HFF-Myc (cell line): ENCODE measurements around the gene IL1A.
A peak's percentile ranks its signal among the peaks of the same experiment; 100 is the strongest.

Experiments used
- DNase-seq: peaks from one replicate; pipeline ENCODE4 v3.0.0-alpha.2; 2011; ENCODE audit warnings: low read depth; ENCODE audit errors: extremely low read depth
- H3K4me3 ChIP-seq: replicated peaks from 2 replicates; pipeline ENCODE4 v1.5.1; 2011; ENCODE audit warnings: low read depth, mild to moderate bottlenecking, control low read depth, low read length
- TF ChIP-seq, protein P1 (sequence below): IDR thresholded peaks from 2 replicates; pipeline ENCODE4 v1.5.1; 2012; ENCODE audit warnings: mild to moderate bottlenecking, low read depth, low read length, control low read depth; ENCODE audit errors: missing control alignments

Gene IL1A

DNA sequence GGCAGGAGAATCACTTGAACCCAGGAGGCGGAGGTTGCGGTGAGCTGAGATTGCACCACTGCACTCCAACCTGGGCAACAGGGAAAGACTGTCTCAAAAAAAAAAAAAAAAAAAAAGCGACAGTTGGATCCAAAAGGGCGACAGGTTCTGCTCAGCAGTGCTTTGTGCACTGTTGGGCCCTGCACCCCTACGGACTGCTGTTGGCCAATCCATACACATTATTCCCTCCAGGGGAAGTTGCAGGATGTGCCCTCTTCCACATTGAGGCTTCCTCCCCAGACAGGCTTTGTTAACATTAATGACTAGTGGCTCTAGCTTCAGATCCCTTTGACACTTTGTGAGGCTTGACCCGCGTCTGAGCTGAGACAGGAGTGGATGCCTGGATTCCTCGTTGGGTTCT is 54.1 kb downstream of the IL1A start:
- no peak for DNase-seq
- TF ChIP-seq, protein P1, sequence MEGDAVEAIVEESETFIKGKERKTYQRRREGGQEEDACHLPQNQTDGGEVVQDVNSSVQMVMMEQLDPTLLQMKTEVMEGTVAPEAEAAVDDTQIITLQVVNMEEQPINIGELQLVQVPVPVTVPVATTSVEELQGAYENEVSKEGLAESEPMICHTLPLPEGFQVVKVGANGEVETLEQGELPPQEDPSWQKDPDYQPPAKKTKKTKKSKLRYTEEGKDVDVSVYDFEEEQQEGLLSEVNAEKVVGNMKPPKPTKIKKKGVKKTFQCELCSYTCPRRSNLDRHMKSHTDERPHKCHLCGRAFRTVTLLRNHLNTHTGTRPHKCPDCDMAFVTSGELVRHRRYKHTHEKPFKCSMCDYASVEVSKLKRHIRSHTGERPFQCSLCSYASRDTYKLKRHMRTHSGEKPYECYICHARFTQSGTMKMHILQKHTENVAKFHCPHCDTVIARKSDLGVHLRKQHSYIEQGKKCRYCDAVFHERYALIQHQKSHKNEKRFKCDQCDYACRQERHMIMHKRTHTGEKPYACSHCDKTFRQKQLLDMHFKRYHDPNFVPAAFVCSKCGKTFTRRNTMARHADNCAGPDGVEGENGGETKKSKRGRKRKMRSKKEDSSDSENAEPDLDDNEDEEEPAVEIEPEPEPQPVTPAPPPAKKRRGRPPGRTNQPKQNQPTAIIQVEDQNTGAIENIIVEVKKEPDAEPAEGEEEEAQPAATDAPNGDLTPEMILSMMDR, result no peak
- no peak overlapping the region for H3K4me3 ChIP-seq

DNA sequence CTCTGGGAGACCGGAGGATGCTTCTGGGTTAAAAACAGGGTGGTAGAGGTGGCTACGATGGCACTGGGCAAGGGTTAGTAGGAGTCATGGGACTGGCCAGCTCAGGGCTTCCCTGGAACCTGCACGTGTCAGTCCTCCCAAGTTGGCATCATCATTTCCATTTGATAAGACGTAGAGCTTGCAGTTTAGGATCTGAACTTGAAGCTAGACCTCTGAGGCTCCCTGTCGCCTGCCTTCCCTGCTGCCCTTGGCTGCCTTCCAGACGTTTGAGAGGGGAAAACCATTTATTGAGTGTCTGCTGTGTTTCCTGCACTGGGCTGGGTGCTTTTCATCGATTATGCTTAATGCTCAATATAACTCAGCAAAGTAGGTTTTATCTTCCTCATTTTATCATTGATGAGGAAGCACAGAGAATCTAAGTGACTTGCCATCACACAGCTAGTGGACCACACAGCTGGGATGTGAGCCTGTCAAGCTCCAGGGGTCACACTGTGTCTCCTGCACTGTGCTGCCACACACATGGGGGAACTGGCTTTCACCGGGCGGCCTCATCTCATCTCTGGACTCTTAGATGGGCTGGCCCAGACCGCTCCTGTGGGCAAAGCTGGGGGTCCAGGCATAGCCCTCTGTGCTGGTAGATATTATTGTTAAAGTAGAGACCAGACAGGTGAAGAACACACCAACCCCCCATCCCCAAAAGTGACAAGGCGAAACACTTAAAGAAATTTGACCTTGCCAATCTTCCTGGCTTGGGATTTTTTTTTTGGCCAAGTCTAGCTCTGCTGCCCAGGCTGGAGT is 55.7 kb downstream of the IL1A start:
- H3K4me3 ChIP-seq, result no peak overlapping the region
- no peak for DNase-seq
- TF ChIP-seq, protein P1, result no peak

DNA sequence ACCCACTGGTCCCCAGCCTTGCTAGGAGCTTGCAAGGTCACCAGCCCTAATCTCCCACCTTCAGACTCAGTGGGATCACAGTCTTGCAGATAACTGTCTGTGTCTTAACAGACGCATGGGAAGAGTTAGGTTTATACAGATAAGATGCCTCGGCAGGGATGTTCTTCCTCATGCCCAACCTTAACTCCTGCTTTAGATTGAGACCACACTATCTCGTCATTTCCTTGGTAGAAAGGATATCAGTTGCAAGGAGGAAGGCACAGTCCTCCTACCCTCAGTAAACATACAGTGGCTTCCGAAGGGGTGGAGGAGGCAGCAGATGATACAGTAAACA is 56.3 kb downstream of the IL1A start:
- TF ChIP-seq, protein P1, result no peak
- DNase-seq, result no peak

DNA sequence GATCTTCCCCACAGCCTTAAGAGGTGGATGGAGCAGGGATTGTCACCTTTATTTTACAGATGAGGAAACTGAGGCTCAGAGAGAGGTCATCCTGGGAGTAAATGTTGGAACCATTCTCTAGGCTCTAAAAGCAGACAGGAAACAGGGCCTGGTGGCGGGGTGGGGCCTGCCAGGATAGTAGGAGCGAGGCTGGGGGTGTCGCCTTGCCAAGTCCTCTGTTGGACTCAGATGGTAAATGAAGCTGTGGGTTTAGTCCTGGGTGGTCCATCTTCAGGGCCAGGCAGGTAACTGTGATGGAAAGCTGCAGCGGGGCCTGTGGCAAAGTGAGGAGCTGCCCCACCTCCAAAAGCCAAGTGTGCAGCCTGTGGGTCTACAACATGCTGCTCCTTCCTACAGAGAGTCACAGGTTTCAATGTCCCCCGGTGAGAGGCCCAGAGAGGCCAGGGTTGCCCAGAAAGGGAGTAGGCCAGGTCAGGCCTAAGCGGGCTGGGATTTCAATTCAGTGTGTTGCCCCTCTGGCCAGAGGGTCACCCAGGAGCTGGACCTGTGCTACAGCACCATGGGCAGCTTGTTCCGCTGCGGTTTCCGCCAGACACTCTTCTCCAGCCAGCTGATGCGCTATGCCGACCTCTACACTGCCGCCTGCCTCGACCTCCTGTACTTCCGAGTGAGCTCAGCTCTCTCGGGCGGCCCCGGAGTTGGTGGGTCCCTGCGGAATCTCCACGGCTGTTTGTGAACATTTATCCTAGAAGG is 56.8 kb downstream of the IL1A start:
- DNase-seq, result no peak
- TF ChIP-seq, protein P1, result no peak
- H3K4me3 ChIP-seq, result no peak overlapping the region

More for the DNA sequence above, 56.3 kb downstream of the IL1A start:
- H3K4me3 ChIP-seq, result no peak overlapping the region

DNA sequence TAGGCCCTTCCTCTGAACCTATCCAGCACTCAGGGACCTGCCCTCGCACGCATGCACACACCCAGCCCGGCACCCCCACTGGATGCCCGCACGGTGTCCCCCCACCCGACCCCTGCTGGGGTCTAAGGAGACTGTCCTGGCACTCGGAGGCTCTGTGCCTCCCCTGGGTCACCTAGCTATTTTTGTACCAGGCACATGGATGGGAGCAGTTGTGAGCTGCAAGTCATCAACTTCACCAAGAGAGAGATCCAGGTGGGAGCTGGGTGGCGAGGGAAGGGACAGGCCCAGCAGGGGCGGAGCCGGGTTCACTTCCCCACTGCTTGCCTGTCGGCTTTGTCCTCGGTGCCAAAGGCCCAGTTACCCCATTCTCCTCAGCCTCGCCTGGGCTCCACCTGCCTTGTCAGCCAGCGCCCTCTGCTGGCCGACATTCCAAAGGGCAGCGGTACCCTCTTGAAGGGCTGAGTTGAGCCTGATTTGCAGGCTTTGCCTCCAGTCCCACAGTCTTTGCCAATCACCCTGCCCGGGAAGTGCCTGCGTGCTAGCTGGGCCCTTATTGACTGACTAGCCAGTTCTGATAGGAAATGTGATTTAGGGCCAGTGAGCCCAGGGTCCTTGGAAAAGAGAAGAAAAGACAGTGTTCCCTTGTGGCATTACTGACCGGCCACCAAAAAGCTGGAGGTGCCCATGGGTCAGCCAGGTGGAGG is 57.7 kb downstream of the IL1A start:
- peak; percentile 60 for DNase-seq
- TF ChIP-seq, protein P1, result peak; percentile 96
- H3K4me3 ChIP-seq, result no peak overlapping the region

DNA sequence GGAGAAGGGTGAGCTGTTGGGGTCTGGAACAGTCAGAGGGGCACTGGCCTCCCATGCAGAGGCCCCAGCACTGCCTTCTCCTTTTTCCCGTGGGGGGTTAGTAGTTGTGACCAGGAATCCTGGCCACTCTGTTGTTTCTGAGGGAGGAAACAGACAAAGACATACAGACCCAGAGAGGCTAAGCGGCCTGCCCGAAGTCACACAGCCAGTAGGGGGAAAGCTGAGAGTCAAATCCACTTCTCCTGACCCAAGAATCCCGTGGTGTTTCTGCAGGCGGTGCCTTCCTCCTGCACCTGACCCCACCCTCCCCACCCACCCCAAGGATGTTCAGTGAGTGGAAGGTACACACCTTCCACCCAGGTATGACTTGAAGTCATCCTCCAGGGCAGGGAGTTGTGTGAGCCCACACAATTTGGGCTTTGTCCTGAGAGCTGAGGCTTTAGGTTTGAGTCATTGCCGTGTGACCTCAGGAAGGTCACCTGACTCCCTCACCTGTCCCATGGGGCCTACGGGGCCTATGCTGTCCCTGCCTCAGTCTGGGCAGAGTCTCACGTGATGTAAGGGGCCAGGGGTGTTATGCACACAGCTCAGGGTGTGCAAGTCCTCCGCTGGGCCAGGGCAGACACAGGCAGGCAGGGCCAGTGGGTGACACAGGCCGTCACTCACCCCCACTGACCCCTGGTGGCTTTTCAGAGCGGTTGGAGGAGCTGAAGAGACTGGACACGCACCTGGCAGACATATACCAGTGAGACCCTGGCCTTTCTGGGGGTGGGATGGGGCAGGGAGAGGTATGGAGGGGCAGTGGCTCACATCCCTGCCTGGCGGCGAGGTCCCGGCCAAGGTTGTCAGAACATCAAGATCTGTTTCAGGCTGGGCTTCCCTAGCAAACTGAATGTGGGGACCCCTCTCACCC is 58.5 kb downstream of the IL1A start:
- no peak for DNase-seq
- TF ChIP-seq, protein P1, result no peak
- no peak overlapping the region for H3K4me3 ChIP-seq
